GM19455 (cell line): ENCODE data around the gene AGO3.
A peak's percentile ranks its signal among the peaks of the same experiment; 100 is the strongest.
"Not testable (repeated sequence)": the region's sequence is repeated elsewhere in the genome, so short reads cannot be mapped to it uniquely, and the experiment has no call there.

Source experiments
- ATAC-seq: cut with Tn5 transposase; IDR thresholded peaks from one replicate; pipeline ENCODE4 v1.9.1; 2021; ENCODE audit not compliant: unreplicated experiment

AGO3 gene

GRCh38 chr1:36006941-36007500 is 76.1 kb downstream of the AGO3 start:
- ATAC-seq = no peak

GRCh38 chr1:36007741-36008140 is 76.8 kb downstream of the AGO3 start:
- ATAC-seq = no peak

- no peak for ATAC-seq
These were observed 77.8 kb downstream of the AGO3 start for GRCh38 chr1:36008546-36009197.

DNA sequence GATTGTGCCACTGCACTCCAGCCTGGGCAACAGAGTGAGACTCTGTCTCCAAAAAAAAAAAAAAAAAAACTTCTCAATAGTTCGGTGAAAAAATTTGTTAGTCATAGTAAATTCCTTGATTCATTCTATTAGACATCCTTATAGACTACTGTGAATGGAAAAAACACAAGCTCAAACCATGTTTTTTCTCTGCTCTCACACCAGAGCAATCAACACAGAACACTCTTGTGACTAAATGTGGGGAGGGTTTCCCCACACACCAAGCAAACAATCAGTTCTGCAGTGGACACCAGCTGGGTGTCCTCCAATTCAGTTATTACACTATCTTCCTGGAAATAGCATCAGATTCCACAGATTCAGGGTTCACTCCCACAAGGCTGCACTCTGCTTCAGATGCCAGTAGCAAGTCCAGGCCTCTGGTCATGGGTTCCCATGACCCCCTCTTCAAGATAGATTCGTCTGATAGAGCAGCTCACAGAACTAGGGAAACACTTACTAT is 83.9 kb downstream of the AGO3 start:
- ATAC-seq = no peak

GRCh38 chr1:36016686-36017085 is 85.8 kb downstream of the AGO3 start:
- no peak for ATAC-seq

GRCh38 chr1:36023098-36023769 is 92.3 kb downstream of the AGO3 start:
- ATAC-seq = peak; percentile 63

DNA sequence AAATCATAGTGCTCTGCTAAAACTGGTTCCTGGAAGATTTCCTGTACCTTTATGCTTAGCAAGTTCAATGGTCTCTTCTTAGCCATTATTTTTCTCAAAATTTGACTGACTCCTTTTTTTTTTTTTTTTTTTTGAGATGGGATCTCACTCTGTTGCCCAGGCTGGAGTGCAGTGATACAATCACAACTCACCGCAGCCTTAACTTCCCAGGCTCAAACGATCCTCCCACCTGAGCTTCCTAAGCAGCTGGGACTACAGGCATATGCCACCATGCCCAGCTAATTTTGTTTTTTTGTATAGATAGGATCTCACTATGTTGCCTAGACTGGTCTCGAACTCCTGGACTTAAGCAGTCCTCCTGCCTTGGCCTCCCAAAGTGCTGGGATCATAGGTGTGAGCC is 93.1 kb downstream of the AGO3 start:
- not testable (repeated sequence) for ATAC-seq

GRCh38 chr1:36024847-36025246 is 93.9 kb downstream of the AGO3 start:
- ATAC-seq = no peak

- no peak for ATAC-seq
These were observed 96.9 kb downstream of the AGO3 start for GRCh38 chr1:36027766-36028165.

DNA sequence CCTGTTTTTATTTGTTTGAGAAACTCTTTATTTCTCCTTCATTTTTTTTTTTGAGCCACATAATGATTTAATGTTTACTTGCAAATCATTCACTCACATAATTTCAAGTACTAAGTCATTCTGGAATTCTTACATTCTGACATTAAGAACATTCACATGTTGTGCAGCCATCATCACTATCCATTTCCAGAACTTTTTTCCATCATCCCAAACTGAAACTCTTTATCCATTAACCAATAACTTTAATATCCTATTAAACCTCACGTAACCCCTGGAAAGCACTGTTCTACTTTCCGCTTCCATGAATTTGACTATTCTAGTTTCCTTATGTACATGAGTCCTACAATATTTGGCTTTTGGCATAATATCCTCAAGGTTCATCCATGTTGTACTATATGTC is 100.5 kb downstream of the AGO3 start:
- ATAC-seq = no peak

DNA sequence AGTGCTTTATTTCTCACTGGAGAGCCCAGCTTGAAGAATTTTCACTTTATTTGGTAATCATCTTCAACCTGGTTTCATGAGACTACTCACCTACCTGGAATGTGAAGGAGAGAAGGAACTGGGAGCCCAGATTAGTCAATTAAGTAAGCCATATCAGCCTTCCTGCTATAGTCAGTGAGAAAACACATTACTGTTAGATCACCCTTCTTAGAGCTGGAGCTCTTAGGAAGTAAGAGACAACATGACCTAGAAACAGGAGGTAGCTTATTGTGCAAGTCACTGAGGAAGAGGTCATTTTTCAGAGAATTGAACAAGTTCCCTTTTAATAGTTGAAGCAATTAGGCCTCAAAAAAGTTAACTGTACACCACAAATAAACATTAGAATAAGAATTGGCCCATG is 103.8 kb downstream of the AGO3 start:
- ATAC-seq = no peak

DNA sequence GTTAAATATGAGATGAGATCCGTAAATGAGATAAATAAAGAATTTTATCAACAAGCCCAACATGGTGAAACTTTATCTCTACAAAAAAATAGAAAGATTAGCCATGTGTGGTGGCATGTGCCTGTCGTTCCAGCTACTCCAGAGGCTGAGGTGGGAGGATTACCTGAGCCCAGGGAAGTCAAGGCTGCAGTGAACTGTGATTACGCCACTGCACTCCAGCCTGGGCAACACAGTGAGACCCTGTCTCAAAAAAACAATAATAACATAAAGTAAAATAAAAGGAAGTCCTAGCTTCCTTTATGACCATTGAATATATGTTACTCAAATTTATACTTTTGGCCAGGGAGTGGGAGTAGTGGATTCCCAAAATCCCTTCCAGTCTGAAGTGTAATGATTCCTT is 104.2 kb downstream of the AGO3 start:
- ATAC-seq = no peak

GRCh38 chr1:36040238-36040637 is 109.3 kb downstream of the AGO3 start:
- no peak for ATAC-seq

- ATAC-seq = no peak
These were observed 120.9 kb downstream of the AGO3 start for GRCh38 chr1:36051821-36052220.

GRCh38 chr1:36053978-36054377 is 123.1 kb downstream of the AGO3 start:
- ATAC-seq = no peak

DNA sequence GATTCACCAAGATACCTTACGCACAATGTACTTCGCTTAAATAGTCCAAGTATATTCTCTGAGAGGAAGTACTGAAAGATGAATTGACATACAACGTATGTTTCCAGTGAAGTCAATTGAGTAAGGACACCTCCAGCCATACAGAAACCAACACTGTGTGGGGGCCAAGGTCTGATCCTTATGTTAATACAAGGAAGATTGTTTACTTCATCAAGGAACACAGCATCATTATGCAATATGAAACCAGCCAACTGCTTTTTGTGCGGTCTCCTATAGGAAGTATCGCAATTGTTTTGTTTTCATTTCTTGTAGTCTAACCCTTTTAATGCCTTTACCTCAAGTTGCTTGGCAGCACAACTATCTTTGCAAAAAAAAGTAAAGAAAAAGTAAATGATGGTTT is 124.8 kb downstream of the AGO3 start:
- ATAC-seq = no peak

DNA sequence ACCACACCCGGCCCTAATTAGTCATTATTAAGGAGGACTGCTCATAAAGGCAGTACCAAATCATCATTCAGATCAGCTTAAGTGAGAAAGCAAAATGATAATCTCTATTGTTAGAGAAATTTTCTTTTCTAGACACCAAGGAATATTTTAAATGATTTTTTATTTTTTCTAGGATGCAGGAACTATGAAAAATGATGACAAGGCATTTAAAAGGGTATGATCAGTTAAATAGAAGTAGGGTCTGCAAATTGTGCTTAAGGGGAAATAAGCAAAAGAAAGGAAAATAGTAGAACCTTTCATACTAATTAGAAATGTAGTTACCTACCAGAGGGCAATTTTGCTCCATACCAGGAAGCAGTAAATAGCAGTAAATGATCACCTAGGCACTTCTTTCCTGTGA is 131.4 kb downstream of the AGO3 start:
- ATAC-seq = no peak

DNA sequence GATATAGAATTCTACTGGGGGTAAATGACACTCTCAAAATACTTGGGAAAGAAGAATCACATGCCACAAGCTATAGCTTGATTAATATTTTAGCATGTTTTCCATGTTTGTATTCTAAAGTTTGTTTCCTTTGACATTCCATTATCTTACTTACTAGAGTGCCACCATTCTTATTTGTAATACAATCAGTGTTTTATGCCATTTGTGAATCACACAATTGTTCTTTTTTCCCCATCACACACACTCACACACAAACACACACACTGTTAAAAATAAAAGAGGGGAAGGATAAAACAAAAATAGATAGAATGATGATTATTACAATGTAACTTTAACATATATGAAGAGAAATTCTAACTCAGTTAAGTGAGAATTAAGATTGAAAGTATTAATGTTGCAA is 137.0 kb downstream of the AGO3 start:
- ATAC-seq = no peak

- no peak for ATAC-seq
These were observed 138.0 kb downstream of the AGO3 start for GRCh38 chr1:36068866-36069265.

DNA sequence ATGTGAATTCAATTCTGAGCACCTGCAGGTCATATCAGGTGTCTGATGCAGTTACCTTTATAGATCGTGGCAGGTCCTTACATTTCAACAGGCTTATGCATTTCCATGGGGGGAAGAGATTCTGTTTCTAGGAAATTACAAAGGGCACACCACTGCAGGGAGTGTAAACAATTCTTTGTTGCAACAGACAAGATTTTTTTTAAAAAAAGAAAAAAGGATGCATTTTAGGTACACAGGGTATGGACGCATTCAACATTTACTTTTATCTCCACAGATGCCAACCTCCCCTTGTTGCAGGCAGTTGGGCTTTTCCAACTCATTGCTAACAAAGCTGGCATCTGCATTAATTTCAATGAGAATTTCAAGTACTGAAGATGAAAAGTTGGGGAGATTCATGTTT is 139.4 kb downstream of the AGO3 start:
- no peak for ATAC-seq

DNA sequence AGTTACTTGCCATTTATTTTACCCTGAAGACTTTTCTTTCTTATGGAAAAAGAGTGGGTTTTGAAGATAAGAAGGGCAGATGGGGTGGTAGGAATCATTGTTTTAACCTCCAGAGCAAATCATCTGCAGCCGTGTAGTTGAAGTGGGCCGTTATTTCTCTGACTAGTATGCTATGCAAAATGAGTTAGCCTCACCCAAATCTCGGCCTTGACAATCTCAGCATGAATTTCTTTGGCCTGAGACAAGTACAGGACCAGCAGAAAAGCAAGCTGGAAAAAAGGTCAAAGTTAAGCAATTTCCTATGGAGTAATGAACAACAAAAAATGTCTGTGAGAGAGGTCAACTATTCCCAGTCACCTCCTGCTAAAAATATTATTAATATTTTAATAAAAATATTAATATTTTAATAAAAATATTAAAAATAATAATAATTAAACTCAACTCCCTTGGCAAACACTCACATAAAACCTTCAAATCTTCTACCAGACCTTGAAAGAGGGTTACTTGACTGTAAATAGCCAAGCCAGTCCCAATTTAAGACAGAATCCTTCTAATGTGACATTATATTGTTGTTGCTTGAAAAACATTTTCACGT is 146.2 kb downstream of the AGO3 start:
- ATAC-seq = no peak

GRCh38 chr1:36080236-36080635 is 149.3 kb downstream of the AGO3 start:
- ATAC-seq = no peak
